Type B pancreatic cell (in vitro differentiated cells): ENCODE data around the gene GLRA3. TPM values are rescaled to one million over a fixed set of nuclear protein-coding genes. Genes with fewer than 3 reads are reported as not detected.

ENCODE experiments used
- DNase-seq: peaks from one replicate; pipeline ENCODE4 v3.0.0; 2021; ENCODE audit warnings: mixed read lengths; ENCODE audit not compliant: unreplicated experiment; ENCODE audit errors: extremely low spot score
- H3K27ac Mint-ChIP-seq: 2 replicates; pipeline ENCODE4 v1.8.0; 2021; ENCODE audit warnings: mild to moderate bottlenecking, mixed read lengths
- H3K27me3 Mint-ChIP-seq: 2 replicates; pipeline ENCODE4 v1.8.0; 2021; ENCODE audit warnings: mixed read lengths
- H3K36me3 Mint-ChIP-seq: 2 replicates; pipeline ENCODE4 v1.8.0; 2021; ENCODE audit warnings: mixed read lengths
- H3K4me1 Mint-ChIP-seq: one replicate; pipeline ENCODE4 v1.8.0; 2021; ENCODE audit warnings: mixed read lengths; ENCODE audit not compliant: unreplicated experiment
- H3K4me3 Mint-ChIP-seq: 2 replicates; pipeline ENCODE4 v1.8.0; 2021; ENCODE audit warnings: mild to moderate bottlenecking, mixed read lengths
- H3K9me3 Mint-ChIP-seq: 2 replicates; pipeline ENCODE4 v1.8.0; 2021; ENCODE audit warnings: mixed read lengths
- total RNA-seq: library from RNA; stranded (reverse); gene quantifications from 2 replicates; pipeline ENCODE4 v1.2.1, GENCODE V29; 2021; ENCODE audit warnings: low replicate concordance
- TF ChIP-seq, protein P1 (sequence below): fragments of 200-600 bp; sonication (generic); conservative IDR thresholded peaks from 2 replicates; pipeline ENCODE4 v1.5.0; 2021; ENCODE audit warnings: antibody characterized with exemption, mild to moderate bottlenecking

Gene GLRA3
- total RNA-seq, 1 donor from 2014 or later = 0.60 TPM

DNA sequence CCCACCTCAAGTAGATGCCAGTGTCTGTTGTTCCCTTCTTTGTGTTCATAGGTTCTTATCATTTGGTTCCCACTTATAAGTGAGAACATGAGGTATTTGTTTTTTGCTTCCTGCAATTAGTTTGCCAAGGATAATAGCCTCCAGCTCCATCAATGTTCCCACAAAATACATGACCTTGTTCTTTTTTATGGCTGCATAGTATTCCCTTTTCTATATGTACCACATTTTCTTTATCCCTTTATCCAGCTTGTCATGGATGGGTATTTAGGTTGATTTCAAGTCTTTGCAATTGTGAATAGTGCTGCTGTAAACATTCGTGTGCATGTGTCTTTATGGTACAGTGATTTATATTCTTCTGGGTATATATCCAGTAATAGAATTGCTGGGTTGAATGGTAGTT, 138.4 kb downstream of the GLRA3 start:
- no peaks in the 10 kb centered on the region for H3K27me3 Mint-ChIP-seq
- DNase-seq = no peak
- no peaks in the 10 kb centered on the region for H3K36me3 Mint-ChIP-seq
- TF ChIP-seq, protein P1, sequence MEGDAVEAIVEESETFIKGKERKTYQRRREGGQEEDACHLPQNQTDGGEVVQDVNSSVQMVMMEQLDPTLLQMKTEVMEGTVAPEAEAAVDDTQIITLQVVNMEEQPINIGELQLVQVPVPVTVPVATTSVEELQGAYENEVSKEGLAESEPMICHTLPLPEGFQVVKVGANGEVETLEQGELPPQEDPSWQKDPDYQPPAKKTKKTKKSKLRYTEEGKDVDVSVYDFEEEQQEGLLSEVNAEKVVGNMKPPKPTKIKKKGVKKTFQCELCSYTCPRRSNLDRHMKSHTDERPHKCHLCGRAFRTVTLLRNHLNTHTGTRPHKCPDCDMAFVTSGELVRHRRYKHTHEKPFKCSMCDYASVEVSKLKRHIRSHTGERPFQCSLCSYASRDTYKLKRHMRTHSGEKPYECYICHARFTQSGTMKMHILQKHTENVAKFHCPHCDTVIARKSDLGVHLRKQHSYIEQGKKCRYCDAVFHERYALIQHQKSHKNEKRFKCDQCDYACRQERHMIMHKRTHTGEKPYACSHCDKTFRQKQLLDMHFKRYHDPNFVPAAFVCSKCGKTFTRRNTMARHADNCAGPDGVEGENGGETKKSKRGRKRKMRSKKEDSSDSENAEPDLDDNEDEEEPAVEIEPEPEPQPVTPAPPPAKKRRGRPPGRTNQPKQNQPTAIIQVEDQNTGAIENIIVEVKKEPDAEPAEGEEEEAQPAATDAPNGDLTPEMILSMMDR = no peak
- H3K27ac Mint-ChIP-seq = no peak overlapping the region
- no peaks in the 10 kb centered on the region for H3K9me3 Mint-ChIP-seq
- H3K4me3 Mint-ChIP-seq = no peak overlapping the region
- H3K4me1 Mint-ChIP-seq = no peaks in the 10 kb centered on the region

DNA sequence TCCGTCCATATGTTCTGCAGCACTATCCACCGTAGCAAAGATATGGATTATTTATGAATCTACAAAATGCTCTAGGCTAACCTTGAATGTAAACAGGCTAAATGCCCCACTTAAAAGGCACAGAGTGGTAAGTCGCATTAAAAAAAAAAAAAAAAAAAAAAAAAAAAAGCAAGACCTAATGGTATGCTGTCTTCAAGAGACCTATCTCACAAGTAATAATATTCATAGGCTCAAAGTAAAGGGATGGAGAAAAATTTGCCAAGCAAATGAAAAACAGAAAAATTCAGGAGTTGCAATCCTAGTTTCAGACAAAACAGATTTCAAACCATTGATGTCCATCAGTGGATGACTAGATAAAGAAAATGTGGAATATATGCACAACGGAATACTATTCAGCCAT, 139.4 kb downstream of the GLRA3 start:
- TF ChIP-seq, protein P1 = no peak
- H3K36me3 Mint-ChIP-seq = no peaks in the 10 kb centered on the region
- H3K27me3 Mint-ChIP-seq = no peaks in the 10 kb centered on the region
- DNase-seq = no peak
- H3K27ac Mint-ChIP-seq = no peak overlapping the region
- no peak overlapping the region for H3K4me3 Mint-ChIP-seq
- no peaks in the 10 kb centered on the region for H3K4me1 Mint-ChIP-seq
- H3K9me3 Mint-ChIP-seq = no peaks in the 10 kb centered on the region

DNA sequence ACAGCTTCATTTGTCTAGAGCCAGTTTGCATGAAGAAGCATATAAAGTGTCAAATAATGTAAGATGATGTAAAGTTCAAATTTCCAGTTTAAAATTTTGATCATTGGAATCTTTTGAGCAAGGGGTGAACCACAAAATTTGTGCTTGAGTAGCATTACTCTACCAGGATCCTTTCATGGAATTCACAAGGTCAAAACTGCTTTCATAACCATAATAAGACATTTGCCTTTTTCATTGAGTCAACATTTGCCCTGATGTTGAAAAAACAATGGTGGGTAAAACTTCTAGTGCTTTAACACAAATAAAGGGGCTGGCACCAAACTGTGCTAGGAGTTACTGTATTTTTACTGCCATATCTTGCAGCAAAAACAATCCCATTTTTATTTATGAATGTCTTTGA, 142.2 kb downstream of the GLRA3 start:
- no peaks in the 10 kb centered on the region for H3K4me1 Mint-ChIP-seq
- no peak for DNase-seq
- no peak overlapping the region for H3K4me3 Mint-ChIP-seq
- TF ChIP-seq, protein P1 = no peak
- H3K36me3 Mint-ChIP-seq = no peaks in the 10 kb centered on the region
- H3K27ac Mint-ChIP-seq = no peak overlapping the region
- no peaks in the 10 kb centered on the region for H3K9me3 Mint-ChIP-seq
- H3K27me3 Mint-ChIP-seq = no peaks in the 10 kb centered on the region

DNA sequence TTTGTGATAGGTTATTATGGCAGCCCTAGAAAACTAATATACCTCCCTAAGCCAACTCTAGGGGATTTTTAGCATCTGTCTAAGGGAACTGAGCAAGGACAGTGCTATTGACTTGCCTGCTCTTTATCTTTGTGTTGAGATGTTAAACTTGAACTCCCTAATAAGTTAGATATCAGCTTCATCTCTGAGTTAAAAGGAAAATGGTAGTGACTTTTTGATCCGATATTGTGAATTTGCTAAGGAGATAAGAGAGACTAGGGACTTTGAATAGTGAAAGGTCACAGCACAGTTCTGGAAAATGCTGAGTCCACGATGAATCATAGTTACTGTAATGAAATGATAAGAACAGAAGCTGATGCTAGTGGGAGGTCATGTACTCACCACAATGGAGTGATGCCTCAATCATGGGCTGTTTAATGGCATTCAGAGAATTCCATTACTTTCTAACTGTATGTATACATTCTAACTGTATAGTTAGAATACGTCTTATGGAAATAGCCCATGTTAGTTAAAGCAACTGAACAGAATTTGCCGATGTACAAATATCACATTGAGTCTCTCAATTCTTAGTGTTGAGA, 147.2 kb downstream of the GLRA3 start:
- no peaks in the 10 kb centered on the region for H3K9me3 Mint-ChIP-seq
- H3K27ac Mint-ChIP-seq = no peak overlapping the region
- no peak overlapping the region for H3K4me3 Mint-ChIP-seq
- no peaks in the 10 kb centered on the region for H3K36me3 Mint-ChIP-seq
- H3K4me1 Mint-ChIP-seq = no peaks in the 10 kb centered on the region
- DNase-seq = no peak
- no peaks in the 10 kb centered on the region for H3K27me3 Mint-ChIP-seq
- TF ChIP-seq, protein P1 = no peak

DNA sequence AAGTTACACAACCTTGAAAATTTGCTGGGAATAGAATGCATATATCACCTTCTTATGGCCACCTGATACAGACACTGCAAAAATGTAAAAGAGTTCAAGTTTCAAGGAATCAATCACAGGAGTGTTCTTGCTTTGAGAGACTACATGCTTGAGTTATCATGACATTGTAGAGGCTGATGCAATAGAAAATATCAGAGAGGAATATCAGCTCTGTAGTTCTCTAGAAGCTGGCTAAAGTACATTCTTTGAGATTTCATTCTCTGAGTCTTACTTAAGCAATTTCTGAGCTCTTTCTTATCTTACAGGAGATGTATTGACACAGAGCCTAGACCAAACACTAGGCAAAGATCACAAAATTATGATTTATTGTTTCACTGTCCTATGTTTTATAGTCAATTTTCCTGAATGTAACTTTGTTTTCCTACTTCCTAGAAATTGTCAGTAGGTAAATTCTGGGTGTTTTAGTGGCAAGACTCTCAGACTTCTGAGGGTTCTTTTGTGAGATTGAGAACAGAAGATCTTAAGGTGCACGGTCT, 154.7 kb downstream of the GLRA3 start:
- no peak overlapping the region for H3K27ac Mint-ChIP-seq
- no peaks in the 10 kb centered on the region for H3K4me1 Mint-ChIP-seq
- TF ChIP-seq, protein P1 = no peak
- H3K27me3 Mint-ChIP-seq = no peaks in the 10 kb centered on the region
- no peaks in the 10 kb centered on the region for H3K36me3 Mint-ChIP-seq
- no peak for DNase-seq
- no peak overlapping the region for H3K4me3 Mint-ChIP-seq
- H3K9me3 Mint-ChIP-seq = no peaks in the 10 kb centered on the region
